MM.1S (cell line): ENCODE measurements around the gene KCNK2.

Experiments
- CTCF ChIP-seq: fragments of 300-600 bp; sonication (generic); IDR thresholded peaks from 2 replicates; pipeline ENCODE4 v1.5.1; 2016; ENCODE audit warnings: antibody characterized with exemption, low read length, mixed read lengths
- EZH2 ChIP-seq: fragments of 300-600 bp; sonication (generic); optimal IDR thresholded peaks from 2 replicates; pipeline ENCODE3; 2017; ENCODE audit warnings: low read depth, mild to moderate bottlenecking, antibody characterized with exemption, low read length, mixed read lengths
- EZH2phosphoT487 ChIP-seq: fragments of 300-600 bp; sonication (generic); IDR thresholded peaks from 2 replicates; pipeline ENCODE4 v1.6.1; 2018; ENCODE audit warnings: antibody characterized with exemption, low read length

GRCh38 chr1:215279682-215280081, 197.1 kb downstream of the KCNK2 start:
- TF ChIP-seq CTCF (no peak), EZH2 (no peak), EZH2phosphoT487 (no peak)
